ENCODE measurements around the gene SMC5.

DNA sequence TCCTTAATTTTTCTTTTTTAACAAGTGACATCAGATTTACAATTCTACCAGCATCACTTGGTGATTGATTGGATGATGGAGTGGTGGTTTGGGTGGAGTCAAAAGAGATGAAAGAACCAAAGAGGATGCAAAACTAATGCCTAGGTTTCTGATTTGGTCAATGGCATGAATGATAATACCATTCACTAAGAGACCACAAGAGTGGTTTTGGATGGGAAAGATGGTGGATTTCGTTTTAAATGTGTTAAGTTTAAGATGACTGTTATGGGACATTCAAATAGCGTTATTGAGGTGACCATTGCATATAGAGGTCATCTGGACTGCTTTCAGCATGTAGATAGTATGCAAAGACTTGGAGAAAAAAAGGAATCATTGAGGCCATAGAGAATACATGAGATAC, 3.6 kb downstream of the SMC5 start:
- TF ChIP-seq, protein P1, sequence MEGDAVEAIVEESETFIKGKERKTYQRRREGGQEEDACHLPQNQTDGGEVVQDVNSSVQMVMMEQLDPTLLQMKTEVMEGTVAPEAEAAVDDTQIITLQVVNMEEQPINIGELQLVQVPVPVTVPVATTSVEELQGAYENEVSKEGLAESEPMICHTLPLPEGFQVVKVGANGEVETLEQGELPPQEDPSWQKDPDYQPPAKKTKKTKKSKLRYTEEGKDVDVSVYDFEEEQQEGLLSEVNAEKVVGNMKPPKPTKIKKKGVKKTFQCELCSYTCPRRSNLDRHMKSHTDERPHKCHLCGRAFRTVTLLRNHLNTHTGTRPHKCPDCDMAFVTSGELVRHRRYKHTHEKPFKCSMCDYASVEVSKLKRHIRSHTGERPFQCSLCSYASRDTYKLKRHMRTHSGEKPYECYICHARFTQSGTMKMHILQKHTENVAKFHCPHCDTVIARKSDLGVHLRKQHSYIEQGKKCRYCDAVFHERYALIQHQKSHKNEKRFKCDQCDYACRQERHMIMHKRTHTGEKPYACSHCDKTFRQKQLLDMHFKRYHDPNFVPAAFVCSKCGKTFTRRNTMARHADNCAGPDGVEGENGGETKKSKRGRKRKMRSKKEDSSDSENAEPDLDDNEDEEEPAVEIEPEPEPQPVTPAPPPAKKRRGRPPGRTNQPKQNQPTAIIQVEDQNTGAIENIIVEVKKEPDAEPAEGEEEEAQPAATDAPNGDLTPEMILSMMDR (IDR thresholded peaks at IDR 0.05): no peak
- TF ChIP-seq POLR2AphosphoS5 (IDR thresholded peaks at IDR 0.05): no peak

All from sigmoid colon (tissue), 4 donors.